Measurements from ENCODE around the gene MET. TPM values are rescaled to one million over a fixed set of nuclear protein-coding genes. Genes with fewer than 3 reads are reported as not detected.

The MET gene
- total and polyA plus RNA-seq, 2 donors (not counting 1 experiment from before 2014, with no cell fraction given) = 33.4 to 44.4 TPM

DNA sequence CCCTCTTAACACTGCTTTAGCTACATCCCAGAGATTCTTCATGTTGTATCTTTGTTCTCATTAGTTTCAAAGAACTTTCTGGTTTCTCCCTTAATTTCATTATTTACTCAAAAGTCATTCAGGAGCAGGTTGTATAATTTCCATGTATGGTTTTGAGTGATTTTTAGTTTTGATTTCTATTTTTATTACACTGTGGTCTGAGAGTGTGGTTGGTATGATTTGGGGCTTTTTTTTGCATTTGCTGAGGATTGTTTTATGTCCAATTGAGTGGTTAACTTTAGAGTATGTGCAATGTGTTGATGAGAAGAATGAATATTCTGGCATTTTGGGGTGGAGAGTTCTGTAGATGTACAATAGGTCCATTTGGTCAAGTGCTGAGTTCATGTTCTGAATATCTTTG, 152.5 kb downstream of the MET start:
- Histone ChIP-seq H2AFZ (ENCODE audit: low read length) (no peak overlapping the region), H3K27ac (ENCODE audit: insufficient read depth, low read length) (no peak overlapping the region), H3K4me3 (replicated peaks in 1 of 4; ENCODE audit: control extremely low read depth in 1 of 4, insufficient read depth in 1 of 4, low read depth in 3 of 4, low read length in 4 of 4) (no peak overlapping the region), H3K4me1 (ENCODE audit: control insufficient read depth, extremely low read depth, insufficient read depth, low read length) (no peaks in the 10 kb centered on the region), H3K9ac (ENCODE audit: insufficient read depth, low read length) (no peak overlapping the region), H3K27me3 (ENCODE audit: control insufficient read depth, insufficient read depth, low read length) (peaks cover 13% of the 10 kb centered on the region), H3K4me2 (ENCODE audit: extremely low read depth, insufficient read depth, low read length) (no peak overlapping the region), H4K20me1 (ENCODE audit: control insufficient read depth, extremely low read depth, insufficient read depth, low read length) (no peaks in the 10 kb centered on the region), H3K36me3 (ENCODE audit: control insufficient read depth, insufficient read depth, low read length) (no peaks in the 10 kb centered on the region), H3K79me2 (ENCODE audit: control insufficient read depth, insufficient read depth, low read length) (no peaks in the 10 kb centered on the region), H3K9me3 (ENCODE audit: control insufficient read depth, insufficient read depth, low read depth, low read length) (no peaks in the 10 kb centered on the region)
- TF ChIP-seq, protein P1, sequence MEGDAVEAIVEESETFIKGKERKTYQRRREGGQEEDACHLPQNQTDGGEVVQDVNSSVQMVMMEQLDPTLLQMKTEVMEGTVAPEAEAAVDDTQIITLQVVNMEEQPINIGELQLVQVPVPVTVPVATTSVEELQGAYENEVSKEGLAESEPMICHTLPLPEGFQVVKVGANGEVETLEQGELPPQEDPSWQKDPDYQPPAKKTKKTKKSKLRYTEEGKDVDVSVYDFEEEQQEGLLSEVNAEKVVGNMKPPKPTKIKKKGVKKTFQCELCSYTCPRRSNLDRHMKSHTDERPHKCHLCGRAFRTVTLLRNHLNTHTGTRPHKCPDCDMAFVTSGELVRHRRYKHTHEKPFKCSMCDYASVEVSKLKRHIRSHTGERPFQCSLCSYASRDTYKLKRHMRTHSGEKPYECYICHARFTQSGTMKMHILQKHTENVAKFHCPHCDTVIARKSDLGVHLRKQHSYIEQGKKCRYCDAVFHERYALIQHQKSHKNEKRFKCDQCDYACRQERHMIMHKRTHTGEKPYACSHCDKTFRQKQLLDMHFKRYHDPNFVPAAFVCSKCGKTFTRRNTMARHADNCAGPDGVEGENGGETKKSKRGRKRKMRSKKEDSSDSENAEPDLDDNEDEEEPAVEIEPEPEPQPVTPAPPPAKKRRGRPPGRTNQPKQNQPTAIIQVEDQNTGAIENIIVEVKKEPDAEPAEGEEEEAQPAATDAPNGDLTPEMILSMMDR (conservative IDR thresholded peaks at IDR 0.05 in 1 of 2, IDR thresholded peaks at IDR 0.05 in 1 of 2; ENCODE audit: low read depth in 1 of 2, low read length in 2 of 2) = no peak
- no peak for TF ChIP-seq EZH2 (IDR thresholded peaks at IDR 0.05; ENCODE audit: low read length, missing control alignments)
- DNase-seq (ENCODE audit: low read depth in 2 of 2) = no peak

DNA sequence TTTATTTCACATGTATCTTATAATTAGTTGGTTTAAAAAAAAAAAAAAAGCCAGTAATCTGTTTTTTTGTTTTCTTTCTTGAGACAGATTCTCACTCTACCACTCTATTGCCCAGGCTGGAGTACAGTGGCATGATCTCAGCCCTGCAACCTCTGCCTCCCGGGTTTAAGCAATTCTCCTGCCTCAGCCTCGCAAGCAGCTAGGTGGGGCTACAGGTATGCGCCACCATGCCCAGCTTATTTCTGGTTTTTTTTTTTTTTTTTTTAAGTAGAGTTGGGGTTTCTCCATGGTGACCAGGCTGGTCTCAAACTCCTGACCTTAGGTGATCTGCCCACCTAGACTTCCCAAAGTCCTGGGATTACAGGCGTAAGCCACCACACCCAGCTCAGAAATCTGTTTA, 156.3 kb downstream of the MET start:
- Histone ChIP-seq H3K79me2 (ENCODE audit: control insufficient read depth, insufficient read depth, low read length) (no peaks in the 10 kb centered on the region), H3K27me3 (ENCODE audit: control insufficient read depth, insufficient read depth, low read length) (peaks cover 13% of the 10 kb centered on the region), H2AFZ (ENCODE audit: low read length) (no peak overlapping the region), H3K9ac (ENCODE audit: insufficient read depth, low read length) (no peak overlapping the region), H3K9me3 (ENCODE audit: control insufficient read depth, insufficient read depth, low read depth, low read length) (no peaks in the 10 kb centered on the region), H4K20me1 (ENCODE audit: control insufficient read depth, extremely low read depth, insufficient read depth, low read length) (no peaks in the 10 kb centered on the region), H3K4me2 (ENCODE audit: extremely low read depth, insufficient read depth, low read length) (no peak overlapping the region), H3K4me1 (ENCODE audit: control insufficient read depth, extremely low read depth, insufficient read depth, low read length) (no peaks in the 10 kb centered on the region), H3K4me3 (replicated peaks in 1 of 4; ENCODE audit: control extremely low read depth in 1 of 4, insufficient read depth in 1 of 4, low read depth in 3 of 4, low read length in 4 of 4) (no peak overlapping the region), H3K27ac (ENCODE audit: insufficient read depth, low read length) (no peak overlapping the region), H3K36me3 (ENCODE audit: control insufficient read depth, insufficient read depth, low read length) (no peaks in the 10 kb centered on the region)
- DNase-seq (ENCODE audit: low read depth in 2 of 2) = no peak
- TF ChIP-seq, protein P1 (conservative IDR thresholded peaks at IDR 0.05 in 1 of 2, IDR thresholded peaks at IDR 0.05 in 1 of 2; ENCODE audit: low read depth in 1 of 2, low read length in 2 of 2) = no peak
- TF ChIP-seq EZH2 (IDR thresholded peaks at IDR 0.05; ENCODE audit: low read length, missing control alignments) = no peak

DNA sequence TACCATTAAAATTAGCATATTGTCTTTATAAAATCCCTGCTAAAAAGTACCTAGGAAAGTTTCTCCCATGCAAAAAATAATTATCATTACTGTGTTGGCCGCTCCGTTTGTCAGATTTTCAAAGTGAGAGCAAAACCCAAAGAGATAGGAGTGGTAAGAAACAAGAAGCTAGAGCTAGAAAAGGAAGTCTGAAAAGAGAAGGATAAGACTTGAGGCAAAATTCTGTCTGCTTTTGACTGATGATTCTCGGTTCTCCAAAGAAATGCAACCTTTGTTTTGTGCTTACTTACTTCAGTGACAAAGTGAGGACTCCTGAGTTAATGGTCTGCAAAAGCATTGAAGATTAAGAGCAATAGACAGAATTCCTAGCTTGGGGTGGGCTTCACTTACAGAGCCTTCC, 157.0 kb downstream of the MET start:
- Histone ChIP-seq H2AFZ (ENCODE audit: low read length) (no peak overlapping the region), H3K4me2 (ENCODE audit: extremely low read depth, insufficient read depth, low read length) (no peak overlapping the region), H3K4me1 (ENCODE audit: control insufficient read depth, extremely low read depth, insufficient read depth, low read length) (no peaks in the 10 kb centered on the region), H3K36me3 (ENCODE audit: control insufficient read depth, insufficient read depth, low read length) (no peaks in the 10 kb centered on the region), H3K27ac (ENCODE audit: insufficient read depth, low read length) (no peak overlapping the region), H3K27me3 (ENCODE audit: control insufficient read depth, insufficient read depth, low read length) (peaks cover 8% of the 10 kb centered on the region), H3K9me3 (ENCODE audit: control insufficient read depth, insufficient read depth, low read depth, low read length) (no peaks in the 10 kb centered on the region), H3K9ac (ENCODE audit: insufficient read depth, low read length) (no peak overlapping the region), H4K20me1 (ENCODE audit: control insufficient read depth, extremely low read depth, insufficient read depth, low read length) (no peaks in the 10 kb centered on the region), H3K4me3 (replicated peaks in 1 of 4; ENCODE audit: control extremely low read depth in 1 of 4, insufficient read depth in 1 of 4, low read depth in 3 of 4, low read length in 4 of 4) (no peak overlapping the region), H3K79me2 (ENCODE audit: control insufficient read depth, insufficient read depth, low read length) (no peaks in the 10 kb centered on the region)
- DNase-seq (ENCODE audit: low read depth in 2 of 2) = no peak
- TF ChIP-seq EZH2 (IDR thresholded peaks at IDR 0.05; ENCODE audit: low read length, missing control alignments) = no peak
- TF ChIP-seq, protein P1 (conservative IDR thresholded peaks at IDR 0.05 in 1 of 2, IDR thresholded peaks at IDR 0.05 in 1 of 2; ENCODE audit: low read depth in 1 of 2, low read length in 2 of 2) = no peak

All from fibroblast of lung (primary cell).